ENCODE data around the gene ODAD4. TPM values are rescaled to one million over a fixed set of nuclear protein-coding genes. Genes with fewer than 3 reads are reported as not detected.

Gene ODAD4
- total and polyA plus RNA-seq, 2 of the 8 experiments (the other 6 are each of a cell fraction or from before 2014, with no cell fraction given), result 0.48 to 1.3 TPM

GRCh38 chr17:41966463-41967140 lies 36.2 kb downstream of the ODAD4 start, which contains the start of gene CNP:
Gene CNP (plus strand): TSS chr17:41966795. CDS start chr17:41966885, 90 bp downstream.
- peak within 1 kb of the TSS; percentile 65 for H3K27ac ChIP-seq (ENCODE audit: low read depth, low read length)
- H4K8ac ChIP-seq (ENCODE audit: extremely low read depth, insufficient read depth, low read length), result peak within 1 kb of the TSS; percentile 93
- no peaks in the 10 kb centered on the region for H3K79me2 ChIP-seq (ENCODE audit: control insufficient read depth in 1 of 2, insufficient read depth in 2 of 2, low read length in 2 of 2)
- peak in 1 of 2 experiments; percentile 90 for DNase-seq (ENCODE audit: low read depth in 1 of 2, low spot score in 2 of 2)
- H2AFZ ChIP-seq (ENCODE audit: low read length), result no peak within 1 kb of the TSS
- H3K79me1 ChIP-seq (ENCODE audit: low read depth, low read length), result peaks cover 3% of the 10 kb centered on the region; the same call in 1 of the 2 replicates
- no peak within 1 kb of the TSS for H3K23ac ChIP-seq (ENCODE audit: insufficient read length)
- peak within 1 kb of the TSS; percentile 60 for H3K56ac ChIP-seq (replicated peaks; ENCODE audit: insufficient read length, low read depth, low read length)
- peaks cover 0 to 10% (median 5%) of the 10 kb centered on the region in 4 experiments; a peak in 6 of 7 replicates for H3K4me1 ChIP-seq (replicated peaks in 1 of 4; ENCODE audit: control insufficient read depth in 3 of 4, insufficient read depth in 4 of 4, low read length in 3 of 4)
- ChIA-PET POLR2A (ENCODE audit: partially characterized antibody) (interaction anchor here (0.6 to 6.3 kb wide), 24 partner anchors 9 to 707 kb away, joined by 3 to 67 read pairs (median 4); partner anchors contain the start of genes ACLY, DNAJC7, EIF1 and NKIRAS2), CTCF (ENCODE audit: partially characterized antibody) (interaction anchor here (0.8 to 11.6 kb wide), 13 partner anchors 8 to 165 kb away, joined by 3 to 205 read pairs (median 3); partner anchors contain the start of genes ACLY and NKIRAS2)
- peaks cover 0 to 4% (median 2%) of the 10 kb centered on the region in 4 experiments; a peak in 1 of 8 replicates for H3K36me3 ChIP-seq (ENCODE audit: control insufficient read depth in 2 of 4, insufficient read depth in 4 of 4, low read length in 3 of 4)
- H2BK120ac ChIP-seq (replicated peaks; ENCODE audit: low read depth, low read length), result peak within 1 kb of the TSS; percentile 69
- peak within 1 kb of the TSS; percentile 45 for H4K91ac ChIP-seq (replicated peaks; ENCODE audit: insufficient read length, low read length)
- WGBS, 2 experiments (ENCODE audit: extremely low coverage in 1 of 2, insufficient coverage in 1 of 2, insufficient read length in 1 of 2, insufficient replicate concordance in 2 of 2, low coverage in 1 of 2, low lambda C conversion rate in 2 of 2, missing lambda C conversion rate in 1 of 2), result 3% methylated on average over 19 of the region's 71 CpGs; no CpG with 5 or more reads in 1 of the 2 experiments
- no peak for FAIRE-seq
- H3K27me3 ChIP-seq (replicated peaks in 1 of 4; ENCODE audit: control insufficient read depth in 3 of 4, extremely low read depth in 1 of 4, insufficient read depth in 3 of 4, low read length in 3 of 4), result no peaks in the 10 kb centered on the region
- H3K14ac ChIP-seq (ENCODE audit: insufficient read length), result no peak within 1 kb of the TSS
- peak within 1 kb of the TSS; percentile 69 to 88 (median 73) for H3K9ac ChIP-seq (replicated peaks in 1 of 4; ENCODE audit: extremely low read depth in 1 of 4, low read depth in 3 of 4, low read length in 3 of 4)
- peaks cover 0 to 10% of the 10 kb centered on the region in 2 experiments for H4K20me1 ChIP-seq (replicated peaks in 1 of 2; ENCODE audit: control insufficient read depth in 1 of 2, insufficient read depth in 2 of 2, low read length in 2 of 2)
- H2BK12ac ChIP-seq (ENCODE audit: low read depth, low read length), result no peak within 1 kb of the TSS; the same call in 1 of the 2 replicates
- peak within 1 kb of the TSS; percentile 32 for H3K18ac ChIP-seq (ENCODE audit: extremely low read depth, low read length)
- 0 out of 2 replicates have a peak within 1 kb of the TSS, but pooled peaks have one; percentile 40 for H2BK15ac ChIP-seq (ENCODE audit: low read length)
- no peak within 1 kb of the TSS for H2BK20ac ChIP-seq (ENCODE audit: low read length)
- H2AK5ac ChIP-seq (ENCODE audit: low read depth, low read length), result 0 out of 2 replicates have a peak within 1 kb of the TSS, but pooled peaks have one; percentile 58
- no peaks in the 10 kb centered on the region for H3K9me3 ChIP-seq (ENCODE audit: insufficient read depth in 2 of 2, low read depth in 1 of 2, low read length in 1 of 2)
- peak within 1 kb of the TSS; percentile 50 for H4K5ac ChIP-seq (ENCODE audit: insufficient read length, low read depth, low read length)
- H3K4me3 ChIP-seq (ENCODE audit: extremely low read depth in 1 of 4, insufficient read depth in 2 of 4, low read depth in 3 of 4, low read length in 4 of 4), result peak within 1 kb of the TSS; percentile 71 to 96 (median 78)
- peak within 1 kb of the TSS; percentile 32 for H3K4ac ChIP-seq (replicated peaks; ENCODE audit: insufficient read length, low read depth, low read length)
- H3K4me2 ChIP-seq (ENCODE audit: insufficient read depth in 1 of 2, low read depth in 2 of 2, low read length in 2 of 2), result peak within 1 kb of the TSS; percentile 86 to 95
- H2BK5ac ChIP-seq (ENCODE audit: low read depth, low read length), result no peak within 1 kb of the TSS
- H3K23me2 ChIP-seq (ENCODE audit: low read depth, low read length), result peaks cover 8% of the 10 kb centered on the region; the same call in 1 of the 2 replicates
- TF ChIP-seq CTCF (IDR thresholded peaks at IDR 0.05; ENCODE audit: control extremely low read depth in 1 of 3, insufficient read depth in 1 of 3, low read depth in 1 of 3, low read length in 3 of 3) (no peak), TAF7 (optimal IDR thresholded peaks at IDR 0.05; ENCODE audit: borderline replicate concordance, low read depth, low read length) (peak; percentile 15), TBP (IDR thresholded peaks at IDR 0.05; ENCODE audit: low read depth, low read length) (peak; percentile 68; the same call in 1 of the 2 replicates), KDM1A (IDR thresholded peaks at IDR 0.05; ENCODE audit: borderline replicate concordance, low read length) (no peak), BCL11A (IDR thresholded peaks at IDR 0.05; ENCODE audit: low read depth in 2 of 2, low read length in 2 of 2) (no peak), RBBP5 (IDR thresholded peaks at IDR 0.05; ENCODE audit: borderline replicate concordance, low read depth, low read length) (0 out of 2 replicates have a peak, but pooled peaks have one; percentile 34), GABPA (IDR thresholded peaks at IDR 0.05; ENCODE audit: borderline replicate concordance, insufficient read depth, low read length) (no peak), SP4 (IDR thresholded peaks at IDR 0.05; ENCODE audit: low read length) (no peak; the same call in 1 of the 2 replicates)

Data from H1 (cell line).